Measurements from ENCODE around the gene ST8SIA6. TPM values are rescaled to one million over a fixed set of nuclear protein-coding genes. Genes with fewer than 3 reads are reported as not detected.

The ST8SIA6 gene
- total and polyA plus RNA-seq, 9 of the 15 experiments (the other 6 are each of a cell fraction or from before 2014, with no cell fraction given), result 0.69 to 6.7 (median 5.0) TPM

DNA sequence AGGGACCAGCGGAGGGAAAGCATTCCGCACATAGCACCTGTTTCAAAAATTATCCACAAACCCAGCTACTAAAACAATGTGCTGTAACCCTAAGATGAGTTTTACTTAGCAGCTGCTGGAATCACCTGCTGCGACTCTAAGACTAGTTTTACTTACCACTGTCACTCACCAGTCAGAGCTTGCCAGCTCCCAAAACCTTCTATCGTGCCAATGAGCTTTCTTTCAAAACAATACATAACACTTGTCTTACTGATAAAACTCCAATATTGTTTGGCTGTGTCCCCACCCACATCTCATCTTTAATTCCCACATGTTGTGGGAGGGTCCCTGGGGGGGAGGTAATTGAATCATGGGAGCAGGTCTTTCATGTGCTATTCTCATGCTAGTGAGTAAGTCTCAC is 18.4 kb downstream of the ST8SIA6 start (continued):
- no peak for TF ChIP-seq RBM14 (IDR thresholded peaks at IDR 0.05; ENCODE audit: borderline replicate concordance, insufficient read depth, low read depth, low read length)
- TF ChIP-seq BRCA1 (IDR thresholded peaks at IDR 0.05), result no peak
- no peak for TF ChIP-seq BRCA1 (CRISPR knock-in tag; IDR thresholded peaks at IDR 0.05)
- no peak for TF ChIP-seq PTTG1 (tag; IDR thresholded peaks at IDR 0.05; ENCODE audit: low read depth)
- TF ChIP-seq ZNF175 (CRISPR knock-in tag; IDR thresholded peaks at IDR 0.05; ENCODE audit: low read depth), result no peak
- no peak for TF ChIP-seq XRCC5 (IDR thresholded peaks at IDR 0.05; ENCODE audit: low read depth, low read length)
- no peak for TF ChIP-seq ZZZ3 (IDR thresholded peaks at IDR 0.05)
- TF ChIP-seq NUFIP1 (IDR thresholded peaks at IDR 0.05; ENCODE audit: partially characterized antibody), result no peak
- TF ChIP-seq, protein P1, sequence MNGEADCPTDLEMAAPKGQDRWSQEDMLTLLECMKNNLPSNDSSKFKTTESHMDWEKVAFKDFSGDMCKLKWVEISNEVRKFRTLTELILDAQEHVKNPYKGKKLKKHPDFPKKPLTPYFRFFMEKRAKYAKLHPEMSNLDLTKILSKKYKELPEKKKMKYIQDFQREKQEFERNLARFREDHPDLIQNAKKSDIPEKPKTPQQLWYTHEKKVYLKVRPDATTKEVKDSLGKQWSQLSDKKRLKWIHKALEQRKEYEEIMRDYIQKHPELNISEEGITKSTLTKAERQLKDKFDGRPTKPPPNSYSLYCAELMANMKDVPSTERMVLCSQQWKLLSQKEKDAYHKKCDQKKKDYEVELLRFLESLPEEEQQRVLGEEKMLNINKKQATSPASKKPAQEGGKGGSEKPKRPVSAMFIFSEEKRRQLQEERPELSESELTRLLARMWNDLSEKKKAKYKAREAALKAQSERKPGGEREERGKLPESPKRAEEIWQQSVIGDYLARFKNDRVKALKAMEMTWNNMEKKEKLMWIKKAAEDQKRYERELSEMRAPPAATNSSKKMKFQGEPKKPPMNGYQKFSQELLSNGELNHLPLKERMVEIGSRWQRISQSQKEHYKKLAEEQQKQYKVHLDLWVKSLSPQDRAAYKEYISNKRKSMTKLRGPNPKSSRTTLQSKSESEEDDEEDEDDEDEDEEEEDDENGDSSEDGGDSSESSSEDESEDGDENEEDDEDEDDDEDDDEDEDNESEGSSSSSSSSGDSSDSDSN (IDR thresholded peaks at IDR 0.05; ENCODE audit: borderline replicate concordance in 1 of 2, low read depth in 2 of 2, low read length in 2 of 2), result no peak
- no peak for TF ChIP-seq POU5F1 (IDR thresholded peaks at IDR 0.05; ENCODE audit: borderline replicate concordance, low read depth, low read length, partially characterized antibody)
- no peak for TF ChIP-seq ARID2 (IDR thresholded peaks at IDR 0.05)
- TF ChIP-seq, protein P2, sequence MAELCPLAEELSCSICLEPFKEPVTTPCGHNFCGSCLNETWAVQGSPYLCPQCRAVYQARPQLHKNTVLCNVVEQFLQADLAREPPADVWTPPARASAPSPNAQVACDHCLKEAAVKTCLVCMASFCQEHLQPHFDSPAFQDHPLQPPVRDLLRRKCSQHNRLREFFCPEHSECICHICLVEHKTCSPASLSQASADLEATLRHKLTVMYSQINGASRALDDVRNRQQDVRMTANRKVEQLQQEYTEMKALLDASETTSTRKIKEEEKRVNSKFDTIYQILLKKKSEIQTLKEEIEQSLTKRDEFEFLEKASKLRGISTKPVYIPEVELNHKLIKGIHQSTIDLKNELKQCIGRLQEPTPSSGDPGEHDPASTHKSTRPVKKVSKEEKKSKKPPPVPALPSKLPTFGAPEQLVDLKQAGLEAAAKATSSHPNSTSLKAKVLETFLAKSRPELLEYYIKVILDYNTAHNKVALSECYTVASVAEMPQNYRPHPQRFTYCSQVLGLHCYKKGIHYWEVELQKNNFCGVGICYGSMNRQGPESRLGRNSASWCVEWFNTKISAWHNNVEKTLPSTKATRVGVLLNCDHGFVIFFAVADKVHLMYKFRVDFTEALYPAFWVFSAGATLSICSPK (IDR thresholded peaks at IDR 0.05; ENCODE audit: borderline replicate concordance), result no peak
- TF ChIP-seq, protein P3, sequence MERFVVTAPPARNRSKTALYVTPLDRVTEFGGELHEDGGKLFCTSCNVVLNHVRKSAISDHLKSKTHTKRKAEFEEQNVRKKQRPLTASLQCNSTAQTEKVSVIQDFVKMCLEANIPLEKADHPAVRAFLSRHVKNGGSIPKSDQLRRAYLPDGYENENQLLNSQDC (CRISPR knock-in tag; IDR thresholded peaks at IDR 0.05), result no peak
- TF ChIP-seq, protein P4, sequence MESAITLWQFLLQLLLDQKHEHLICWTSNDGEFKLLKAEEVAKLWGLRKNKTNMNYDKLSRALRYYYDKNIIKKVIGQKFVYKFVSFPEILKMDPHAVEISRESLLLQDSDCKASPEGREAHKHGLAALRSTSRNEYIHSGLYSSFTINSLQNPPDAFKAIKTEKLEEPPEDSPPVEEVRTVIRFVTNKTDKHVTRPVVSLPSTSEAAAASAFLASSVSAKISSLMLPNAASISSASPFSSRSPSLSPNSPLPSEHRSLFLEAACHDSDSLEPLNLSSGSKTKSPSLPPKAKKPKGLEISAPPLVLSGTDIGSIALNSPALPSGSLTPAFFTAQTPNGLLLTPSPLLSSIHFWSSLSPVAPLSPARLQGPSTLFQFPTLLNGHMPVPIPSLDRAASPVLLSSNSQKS (CRISPR knock-in tag; IDR thresholded peaks at IDR 0.05), result no peak
- peak; percentile 84 for TF ChIP-seq EP300 (IDR thresholded peaks at IDR 0.05; ENCODE audit: low read length)
- TF ChIP-seq GABPA (tag; conservative IDR thresholded peaks at IDR 0.05; ENCODE audit: low read depth), result no peak
- no peak for TF ChIP-seq E2F3 (CRISPR knock-in tag; IDR thresholded peaks at IDR 0.05)
- TF ChIP-seq, protein P5, sequence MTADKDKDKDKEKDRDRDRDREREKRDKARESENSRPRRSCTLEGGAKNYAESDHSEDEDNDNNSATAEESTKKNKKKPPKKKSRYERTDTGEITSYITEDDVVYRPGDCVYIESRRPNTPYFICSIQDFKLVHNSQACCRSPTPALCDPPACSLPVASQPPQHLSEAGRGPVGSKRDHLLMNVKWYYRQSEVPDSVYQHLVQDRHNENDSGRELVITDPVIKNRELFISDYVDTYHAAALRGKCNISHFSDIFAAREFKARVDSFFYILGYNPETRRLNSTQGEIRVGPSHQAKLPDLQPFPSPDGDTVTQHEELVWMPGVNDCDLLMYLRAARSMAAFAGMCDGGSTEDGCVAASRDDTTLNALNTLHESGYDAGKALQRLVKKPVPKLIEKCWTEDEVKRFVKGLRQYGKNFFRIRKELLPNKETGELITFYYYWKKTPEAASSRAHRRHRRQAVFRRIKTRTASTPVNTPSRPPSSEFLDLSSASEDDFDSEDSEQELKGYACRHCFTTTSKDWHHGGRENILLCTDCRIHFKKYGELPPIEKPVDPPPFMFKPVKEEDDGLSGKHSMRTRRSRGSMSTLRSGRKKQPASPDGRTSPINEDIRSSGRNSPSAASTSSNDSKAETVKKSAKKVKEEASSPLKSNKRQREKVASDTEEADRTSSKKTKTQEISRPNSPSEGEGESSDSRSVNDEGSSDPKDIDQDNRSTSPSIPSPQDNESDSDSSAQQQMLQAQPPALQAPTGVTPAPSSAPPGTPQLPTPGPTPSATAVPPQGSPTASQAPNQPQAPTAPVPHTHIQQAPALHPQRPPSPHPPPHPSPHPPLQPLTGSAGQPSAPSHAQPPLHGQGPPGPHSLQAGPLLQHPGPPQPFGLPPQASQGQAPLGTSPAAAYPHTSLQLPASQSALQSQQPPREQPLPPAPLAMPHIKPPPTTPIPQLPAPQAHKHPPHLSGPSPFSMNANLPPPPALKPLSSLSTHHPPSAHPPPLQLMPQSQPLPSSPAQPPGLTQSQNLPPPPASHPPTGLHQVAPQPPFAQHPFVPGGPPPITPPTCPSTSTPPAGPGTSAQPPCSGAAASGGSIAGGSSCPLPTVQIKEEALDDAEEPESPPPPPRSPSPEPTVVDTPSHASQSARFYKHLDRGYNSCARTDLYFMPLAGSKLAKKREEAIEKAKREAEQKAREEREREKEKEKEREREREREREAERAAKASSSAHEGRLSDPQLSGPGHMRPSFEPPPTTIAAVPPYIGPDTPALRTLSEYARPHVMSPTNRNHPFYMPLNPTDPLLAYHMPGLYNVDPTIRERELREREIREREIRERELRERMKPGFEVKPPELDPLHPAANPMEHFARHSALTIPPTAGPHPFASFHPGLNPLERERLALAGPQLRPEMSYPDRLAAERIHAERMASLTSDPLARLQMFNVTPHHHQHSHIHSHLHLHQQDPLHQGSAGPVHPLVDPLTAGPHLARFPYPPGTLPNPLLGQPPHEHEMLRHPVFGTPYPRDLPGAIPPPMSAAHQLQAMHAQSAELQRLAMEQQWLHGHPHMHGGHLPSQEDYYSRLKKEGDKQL (CRISPR knock-in tag; IDR thresholded peaks at IDR 0.05; ENCODE audit: borderline replicate concordance), result no peak

Data from K562 (cell line).